Ureter (tissue), 1 donor: ENCODE results near the gene CTRB1. TPM values are rescaled to one million over a fixed set of nuclear protein-coding genes. Genes with fewer than 3 reads are reported as not detected.
"Not testable (repeated sequence)": the region's sequence is repeated elsewhere in the genome, so short reads cannot be mapped to it uniquely, and the experiment has no call there.

Source experiments
- DNase-seq: peaks from one replicate; pipeline ENCODE4 v3.0.0-alpha.2; 2020; ENCODE audit warnings: low spot score
- total RNA-seq: library from RNA; stranded (reverse); gene quantifications from one replicate; pipeline ENCODE4 v1.2.4, GENCODE V29; 2023
- donor health status: DM: yes; HTN: yes; CAD: no.

The CTRB1 gene
- total RNA-seq, 1 donor from 2014 or later, result not detected

DNA sequence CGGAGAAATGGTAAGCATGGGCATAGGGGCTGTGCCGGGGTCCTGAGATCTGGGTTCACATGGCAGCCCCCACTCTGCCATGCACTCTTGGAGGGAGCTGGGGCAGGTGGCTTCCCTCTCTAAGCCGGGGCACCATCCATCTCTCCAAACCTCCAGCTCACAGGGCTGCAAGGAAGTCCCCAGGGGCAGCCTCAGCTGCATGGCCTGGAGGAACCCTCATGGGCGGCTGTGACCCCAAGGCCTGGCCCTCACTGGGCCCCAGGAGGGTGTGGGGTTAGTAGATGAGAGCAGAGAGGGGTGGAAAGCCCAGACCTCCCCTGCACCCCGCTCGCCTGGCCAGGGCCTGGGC lies 14.4 kb upstream of the CTRB1 start:
- no peak for DNase-seq

DNA sequence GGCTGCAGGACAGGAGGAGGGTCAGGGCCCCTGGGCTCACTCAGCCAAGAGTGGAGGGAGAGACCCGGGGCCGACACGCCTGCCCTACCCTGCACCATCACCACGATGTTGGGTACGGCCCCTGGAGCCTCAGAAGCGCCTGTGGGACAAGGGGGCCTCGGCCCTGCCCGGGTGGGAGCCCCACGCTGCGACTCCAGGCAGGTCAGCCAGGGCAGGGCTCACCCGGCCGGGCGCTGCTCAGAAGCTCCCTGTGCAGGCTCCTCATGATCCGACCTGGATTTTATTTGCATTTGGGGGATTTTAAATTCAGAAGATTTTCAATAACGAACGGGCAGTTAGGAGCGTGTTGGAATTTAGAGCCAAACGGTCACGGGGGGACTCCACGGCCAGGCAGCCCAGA lies 13.9 kb upstream of the CTRB1 start:
- DNase-seq, result not testable (repeated sequence)

DNA sequence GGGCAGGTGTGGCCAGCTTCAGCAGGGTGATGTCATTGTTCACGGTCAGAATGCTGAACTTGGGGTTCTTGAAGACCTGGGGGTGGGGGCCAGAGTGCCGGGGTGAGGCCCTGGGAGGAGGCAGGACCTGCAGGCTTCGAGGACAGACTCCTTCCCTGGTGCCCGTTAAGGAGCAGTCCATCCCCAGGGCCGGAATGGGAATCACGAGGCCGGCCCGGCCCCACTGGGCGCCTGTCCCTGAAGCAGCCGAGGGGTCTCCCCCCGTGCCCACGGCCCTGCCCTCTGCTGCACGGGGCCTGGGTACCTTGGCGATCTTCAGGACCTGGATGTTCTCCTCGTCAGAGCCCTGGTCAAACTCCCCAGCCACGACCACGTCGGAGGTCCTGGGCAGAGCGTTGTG lies 13.3 kb upstream of the CTRB1 start:
- DNase-seq, result not testable (repeated sequence)

DNA sequence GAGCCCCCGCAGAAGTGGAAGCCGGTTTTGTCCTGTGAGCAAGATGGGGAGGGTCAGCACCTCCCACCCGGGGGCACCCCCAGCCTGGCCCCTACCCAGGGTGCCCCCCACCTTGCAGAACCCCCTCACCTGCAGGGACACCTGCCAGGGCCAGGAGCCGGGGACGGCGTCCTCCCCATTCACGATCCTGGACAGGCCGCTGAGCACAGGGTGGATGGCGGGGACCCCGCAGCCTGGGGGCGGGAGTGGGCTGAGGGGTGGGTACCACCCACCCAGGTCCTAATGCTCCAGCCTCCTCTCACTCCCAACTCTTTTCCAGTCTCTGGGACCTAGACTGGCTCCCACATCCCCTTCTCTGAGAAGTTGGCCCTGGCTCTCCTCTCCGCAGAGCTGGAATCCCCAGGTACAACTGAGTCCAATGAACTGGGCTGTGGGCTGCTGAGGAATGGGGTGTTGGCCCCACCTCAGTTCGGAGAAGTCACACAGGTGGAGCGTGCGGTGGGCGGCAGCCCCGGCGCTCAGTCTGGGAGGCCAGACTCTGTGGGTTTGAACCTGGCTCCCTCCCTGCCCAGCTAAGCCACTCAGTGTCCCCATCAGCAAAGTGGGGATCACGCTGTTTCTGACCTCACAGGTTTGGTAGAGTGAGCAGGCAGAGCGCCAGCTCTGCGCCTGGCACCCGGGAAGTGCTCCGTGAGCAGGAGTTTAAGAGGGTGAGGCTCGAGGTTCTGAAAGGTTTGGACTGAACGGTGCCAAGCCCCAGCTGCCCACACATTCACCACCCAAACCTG lies 12.6 kb upstream of the CTRB1 start:
- not testable (repeated sequence) for DNase-seq

DNA sequence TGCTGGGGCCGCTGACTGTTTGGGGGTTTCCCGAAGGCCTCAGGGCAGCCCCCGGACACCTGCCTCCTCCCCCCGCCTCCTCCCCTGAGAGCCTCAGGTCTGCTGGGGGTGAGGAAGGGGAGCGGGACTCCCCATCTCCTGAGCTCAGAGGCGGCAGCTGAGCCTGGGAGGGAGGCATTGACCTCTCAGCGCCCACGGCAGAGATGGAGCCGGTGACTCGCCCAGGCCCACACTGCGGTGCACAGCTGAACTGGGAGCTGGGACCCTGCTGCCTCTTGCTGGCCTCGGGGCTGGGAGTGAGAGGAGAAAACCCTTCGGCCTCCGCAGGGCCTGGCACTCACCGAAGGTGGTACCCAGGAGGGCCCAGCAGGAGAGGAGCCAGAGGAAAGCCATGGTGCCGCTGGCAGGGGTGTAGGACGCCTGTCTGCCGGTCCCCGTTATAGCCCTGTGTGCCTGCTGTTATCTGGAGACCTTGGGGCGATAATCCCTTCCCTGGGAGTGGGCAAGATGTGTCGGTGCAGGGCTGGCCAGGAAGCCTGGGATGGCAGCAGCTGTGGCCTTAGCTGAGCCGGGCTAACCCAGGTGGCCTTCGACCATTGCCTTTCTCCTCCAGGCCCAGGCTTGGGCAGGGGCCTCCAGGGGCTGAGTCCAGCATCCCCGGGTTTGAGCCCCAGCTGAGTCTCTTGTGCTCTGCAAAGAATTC lies 11.9 kb upstream of the CTRB1 start, which contains the start of gene CTRB2:
TSS of gene CTRB2 (minus strand) at position 413 of the 703 bp plus-strand sequence. CDS start at position 393, 20 bp downstream.
- no peak for DNase-seq

DNA sequence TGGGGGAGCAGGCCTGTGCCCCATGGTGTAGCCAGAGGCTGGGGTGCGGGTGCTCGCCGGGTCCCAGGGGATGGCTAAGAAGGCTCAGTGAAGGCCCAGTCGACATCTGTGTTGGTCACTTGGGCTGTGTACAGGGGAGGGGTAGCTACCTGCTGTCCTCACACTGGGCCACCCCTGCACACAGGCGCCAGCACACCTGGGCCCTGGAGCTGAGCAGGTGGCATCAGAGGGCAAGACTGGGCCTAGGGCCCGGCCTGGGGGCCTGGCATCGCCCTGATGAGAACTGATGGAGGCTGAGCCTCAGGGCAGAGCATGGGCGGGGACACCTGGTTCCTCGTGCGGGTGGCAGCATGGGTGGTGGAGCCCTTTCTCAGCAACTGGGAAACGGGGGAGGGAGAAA lies 11.0 kb upstream of the CTRB1 start:
- no peak for DNase-seq

DNA sequence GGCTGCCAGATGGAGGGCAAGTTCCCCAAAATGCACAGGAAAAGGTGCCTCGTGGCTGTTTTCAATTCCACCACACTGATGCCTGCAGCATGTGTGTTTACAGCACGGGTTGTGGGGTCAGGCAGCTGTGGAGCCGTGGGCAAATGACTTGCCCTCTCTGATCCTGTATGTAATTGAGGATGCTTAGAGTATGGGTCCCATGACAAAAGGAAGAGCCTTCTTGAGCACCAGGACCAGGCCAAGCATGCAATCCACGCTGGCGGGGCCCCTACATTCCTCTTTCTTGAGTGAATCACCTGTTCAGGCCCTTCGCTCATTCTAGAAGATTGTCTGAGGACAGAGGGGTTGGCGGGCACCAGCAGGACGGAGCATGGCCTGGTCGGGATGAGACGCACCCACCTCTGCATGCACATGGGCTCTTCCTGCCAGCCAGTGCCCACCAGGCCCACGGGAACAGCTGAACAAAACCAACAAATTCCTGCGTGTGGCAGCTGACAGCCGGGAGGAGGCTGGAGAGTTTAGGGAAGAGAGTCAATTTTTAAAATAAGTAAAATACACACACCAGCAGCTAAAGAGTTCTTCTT lies 10.5 kb upstream of the CTRB1 start:
- no peak for DNase-seq

DNA sequence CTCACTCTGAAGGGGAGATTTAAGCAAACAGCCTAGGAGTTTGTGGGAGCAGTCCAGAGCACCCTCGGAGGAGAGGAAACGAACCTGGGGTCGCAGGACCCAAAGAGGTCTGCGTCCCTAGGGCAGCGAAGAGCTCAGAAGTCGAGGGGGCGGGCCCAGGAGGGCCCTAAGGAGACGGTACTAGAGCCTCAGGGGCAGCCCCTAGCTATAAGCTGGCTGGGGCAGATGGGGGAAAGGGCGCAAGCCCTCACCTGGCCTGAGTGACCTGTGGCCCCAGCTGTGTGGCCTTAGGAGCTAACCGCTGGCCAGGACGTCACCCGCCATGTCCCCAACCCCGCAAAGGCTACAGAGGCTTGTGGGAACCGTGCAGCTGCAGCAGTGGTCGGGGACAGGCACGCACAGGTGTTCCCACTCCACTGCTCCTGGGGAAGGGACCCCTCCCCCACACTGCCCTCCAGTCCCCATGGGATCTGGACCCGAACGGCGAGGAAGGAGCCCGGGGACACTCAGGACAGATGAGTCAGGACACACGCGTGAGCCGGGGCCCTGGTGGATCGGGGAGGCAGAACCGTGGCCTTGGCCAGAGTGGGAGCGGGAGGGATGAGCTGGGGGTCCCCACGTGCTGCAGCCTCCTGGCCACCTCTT lies 9.8 kb upstream of the CTRB1 start:
- DNase-seq, result no peak

DNA sequence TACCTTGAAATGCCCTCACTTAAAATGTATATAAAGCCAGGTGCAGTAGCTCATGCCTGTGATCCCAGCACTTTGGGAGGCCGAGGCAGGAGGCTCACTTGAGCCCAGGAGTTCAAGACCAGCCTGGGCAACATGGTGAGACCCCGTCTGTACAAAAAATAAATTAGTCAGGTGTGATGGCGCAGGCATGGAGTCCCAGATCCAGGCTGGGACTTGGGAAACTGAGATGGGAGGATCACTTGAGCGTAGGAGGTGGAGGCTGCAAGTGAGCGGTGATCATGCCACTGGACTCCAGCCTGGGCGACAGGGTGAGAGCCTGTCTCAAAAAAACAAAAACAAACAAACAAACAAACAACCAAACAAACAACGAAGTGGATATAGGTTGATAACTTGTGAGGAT lies 9.3 kb upstream of the CTRB1 start:
- not testable (repeated sequence) for DNase-seq

DNA sequence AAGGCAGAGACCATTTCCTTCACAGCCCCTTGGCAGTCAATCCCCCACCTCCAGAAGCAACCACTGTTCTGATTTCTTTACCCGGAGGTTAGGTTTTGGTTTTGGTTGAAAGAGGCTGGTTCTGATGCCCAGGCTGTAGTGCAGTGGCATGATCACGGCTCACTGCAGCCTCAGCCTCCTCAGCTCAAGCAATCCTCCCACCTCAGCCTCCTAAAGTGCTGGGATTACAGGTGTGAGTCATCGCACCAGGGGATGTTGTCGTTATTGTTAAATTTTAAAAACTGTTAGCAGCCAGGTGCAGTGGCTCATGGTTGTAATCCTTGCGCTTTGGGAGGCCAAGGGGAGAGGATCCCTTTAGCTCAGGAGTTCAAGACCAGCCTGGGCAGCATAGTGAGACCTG lies 8.8 kb upstream of the CTRB1 start:
- no peak for DNase-seq

DNA sequence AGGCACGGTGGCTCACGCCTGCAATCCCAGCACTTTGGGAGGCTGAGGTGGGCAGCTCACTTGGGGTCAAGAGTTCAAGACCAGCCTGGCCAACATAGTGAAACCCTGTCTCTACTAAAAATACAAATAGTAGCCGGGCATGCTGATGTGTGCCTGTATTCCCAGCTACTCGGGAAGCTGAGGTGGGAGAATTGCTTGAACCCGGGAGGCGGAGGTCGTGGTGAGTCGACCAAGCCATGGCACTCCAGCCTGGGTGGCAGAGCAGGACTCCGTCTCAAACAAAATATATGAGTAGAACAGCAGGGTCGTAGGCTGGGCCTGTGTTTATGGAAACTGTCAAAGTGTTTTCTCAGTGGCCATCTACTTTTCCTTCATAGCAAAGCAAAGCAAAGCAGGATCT lies 7.5 kb upstream of the CTRB1 start:
- DNase-seq, result not testable (repeated sequence)

DNA sequence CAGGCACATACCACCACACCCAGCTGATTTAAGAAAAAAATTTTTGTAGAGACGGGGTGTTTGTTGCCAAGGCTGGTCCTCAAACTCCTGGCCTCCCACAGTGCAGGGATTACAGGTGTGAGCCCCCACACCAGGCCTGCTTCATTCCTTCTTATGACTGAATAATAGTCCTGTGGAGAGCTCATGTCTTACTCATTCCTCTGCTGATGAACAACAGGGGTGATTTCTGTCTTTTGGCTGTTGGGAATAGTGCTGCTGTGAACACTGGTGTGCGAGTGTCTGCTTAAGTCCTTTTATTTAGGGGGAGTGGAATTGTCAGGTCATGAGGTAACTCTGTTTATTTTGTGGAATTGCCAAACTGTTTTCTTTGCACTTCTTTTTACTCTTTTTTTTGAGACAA lies 2.7 kb upstream of the CTRB1 start:
- no peak for DNase-seq

DNA sequence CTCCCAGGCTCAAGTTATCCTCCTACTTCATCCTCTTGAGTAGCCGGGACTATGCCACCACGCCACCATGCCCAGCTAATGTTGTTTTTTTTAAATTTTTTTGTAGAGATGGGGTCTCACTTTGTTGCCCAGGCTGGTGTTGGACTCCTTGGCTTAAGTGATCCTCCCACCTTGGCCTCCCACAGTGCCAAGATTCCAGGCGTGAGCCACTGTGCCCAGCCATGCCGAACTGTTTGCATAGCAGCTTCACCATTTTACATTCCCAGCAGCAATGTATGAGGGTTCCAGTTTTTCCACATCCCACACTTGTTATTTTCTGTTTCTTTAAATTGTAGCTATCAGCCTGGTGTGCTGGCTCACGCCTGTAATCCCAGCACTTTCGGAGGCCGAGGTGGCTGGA lies 2.2 kb upstream of the CTRB1 start:
- no peak for DNase-seq

DNA sequence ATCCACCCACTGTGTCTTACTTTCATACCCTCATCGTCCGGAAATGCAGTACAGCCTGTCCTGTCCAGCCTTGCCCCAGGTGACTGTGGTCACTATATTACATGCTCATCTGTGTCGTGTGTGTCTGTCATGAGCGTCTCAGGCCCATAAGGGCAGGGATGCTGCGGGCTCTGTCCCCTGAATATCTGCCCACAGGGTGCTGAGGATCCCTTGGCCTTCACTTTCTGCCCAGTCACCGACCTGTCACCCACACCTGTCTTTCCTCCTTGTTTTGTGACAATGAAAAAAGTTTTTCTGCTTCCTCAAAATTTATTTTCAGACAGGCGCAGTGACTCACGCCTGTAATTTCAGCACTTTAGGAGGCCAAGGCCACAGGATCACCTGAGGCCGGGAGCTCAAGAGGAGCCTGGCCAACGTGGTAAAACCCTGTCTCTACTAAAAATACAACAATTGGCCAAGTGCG lies 1.4 kb upstream of the CTRB1 start:
- DNase-seq, result no peak

DNA sequence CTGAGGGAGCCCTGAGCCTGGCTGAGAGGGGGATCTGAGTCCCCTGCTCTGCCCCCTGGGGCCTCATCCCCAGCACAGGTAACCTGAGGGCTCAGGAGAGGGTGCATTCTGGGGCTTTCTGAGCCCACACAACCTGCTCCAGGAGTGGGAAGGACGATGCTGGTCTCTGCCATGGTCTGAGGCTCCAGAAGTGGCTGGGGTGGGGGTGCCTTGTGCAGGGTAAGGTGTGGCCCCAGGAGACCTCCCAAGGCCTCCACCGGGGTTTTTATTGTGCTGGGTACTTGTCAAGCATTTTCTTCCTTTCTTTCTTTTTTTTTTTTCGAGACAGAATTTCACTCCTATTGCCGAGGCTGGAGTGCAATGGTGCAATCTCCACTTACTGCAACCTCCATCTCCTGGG lies 300 bp downstream of the CTRB1 start:
- no peak for DNase-seq

DNA sequence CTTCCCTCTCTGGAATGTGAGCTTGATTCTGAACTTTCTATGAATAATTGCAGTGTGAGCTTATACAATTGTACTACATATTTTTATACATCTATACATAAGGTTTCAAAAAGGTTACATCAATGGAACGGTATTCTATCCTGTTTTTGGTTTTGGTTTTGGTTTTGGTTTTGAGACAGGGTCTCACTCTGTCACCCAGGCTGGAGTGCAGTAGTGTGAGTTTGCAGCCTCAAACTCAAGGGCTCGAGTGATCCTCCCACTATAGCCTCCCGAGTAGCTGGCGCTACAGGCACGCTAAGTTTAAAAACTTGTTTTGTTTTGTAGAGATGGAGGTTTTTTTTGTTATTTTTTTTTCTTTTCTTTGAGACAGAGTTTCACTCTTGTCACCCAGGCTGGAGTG lies 1.1 kb downstream of the CTRB1 start:
- no peak for DNase-seq

DNA sequence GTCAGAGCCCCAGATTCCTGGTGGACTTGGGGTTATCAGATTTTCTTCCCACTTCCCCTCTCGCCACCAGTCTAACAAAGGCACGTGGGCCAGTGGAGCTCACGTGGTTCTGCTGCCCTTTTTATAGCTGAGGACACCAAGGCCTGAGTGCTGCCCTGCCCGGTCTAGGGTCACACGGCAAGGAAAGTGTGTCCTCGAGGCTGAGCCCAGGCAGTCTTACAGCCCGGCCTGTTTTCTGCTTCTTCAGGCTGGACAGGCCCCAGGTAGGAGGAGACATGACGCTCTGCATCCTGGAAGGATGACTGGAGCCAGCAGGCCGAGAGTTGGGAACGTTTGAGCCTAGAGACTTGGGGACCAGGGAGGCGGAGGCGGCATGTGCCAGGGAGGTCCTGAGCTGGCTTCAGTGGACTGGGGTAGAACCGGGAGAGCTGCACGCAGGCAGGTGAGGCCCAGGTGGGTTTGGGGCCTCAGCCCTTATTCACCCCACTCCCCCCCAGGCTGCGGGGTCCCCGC lies 3.5 kb downstream of the CTRB1 start:
- no peak for DNase-seq

DNA sequence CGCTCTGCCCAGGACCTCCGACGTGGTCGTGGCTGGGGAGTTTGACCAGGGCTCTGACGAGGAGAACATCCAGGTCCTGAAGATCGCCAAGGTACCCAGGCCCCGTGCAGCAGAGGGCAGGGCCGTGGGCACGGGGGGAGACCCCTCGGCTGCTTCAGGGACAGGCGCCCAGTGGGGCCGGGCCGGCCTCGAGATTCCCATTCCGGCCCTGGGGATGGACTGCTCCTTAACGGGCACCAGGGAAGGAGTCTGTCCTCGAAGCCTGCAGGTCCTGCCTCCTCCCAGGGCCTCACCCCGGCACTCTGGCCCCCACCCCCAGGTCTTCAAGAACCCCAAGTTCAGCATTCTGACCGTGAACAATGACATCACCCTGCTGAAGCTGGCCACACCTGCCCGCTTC lies 4.3 kb downstream of the CTRB1 start:
- DNase-seq, result not testable (repeated sequence)

DNA sequence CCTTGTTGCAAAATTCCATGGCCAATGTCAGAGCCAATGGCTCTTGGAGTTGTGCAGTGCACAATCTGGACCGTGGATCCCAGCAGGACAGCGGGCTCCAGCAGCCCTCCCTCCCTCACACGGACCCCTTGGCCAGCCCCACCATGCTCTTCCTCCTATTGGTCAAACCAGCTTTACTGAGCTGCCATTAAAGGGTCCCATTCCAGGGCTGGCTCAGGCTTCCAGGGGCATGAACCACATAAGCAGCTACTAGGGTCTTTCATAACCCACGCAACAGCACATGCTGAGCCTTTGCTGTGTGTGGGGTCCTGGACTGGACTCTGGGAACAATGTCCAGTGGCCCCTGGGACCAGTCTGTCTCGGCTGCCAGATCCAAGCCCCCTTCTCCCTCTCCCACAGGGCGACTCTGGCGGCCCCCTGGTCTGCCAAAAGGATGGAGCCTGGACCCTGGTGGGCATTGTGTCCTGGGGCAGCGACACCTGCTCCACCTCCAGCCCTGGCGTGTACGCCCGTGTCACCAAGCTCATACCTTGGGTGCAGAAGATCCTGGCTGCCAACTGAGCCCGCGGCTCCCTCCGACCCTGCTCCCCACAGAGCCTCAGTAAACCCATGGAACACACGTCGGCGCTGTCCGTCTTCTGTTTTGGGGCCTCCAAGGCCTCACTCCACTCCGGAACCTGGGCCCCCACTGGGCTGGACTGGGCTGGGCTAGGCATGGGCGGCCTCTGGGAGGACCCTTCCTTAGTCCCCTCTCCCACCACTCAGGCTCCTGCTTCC lies 5.7 kb downstream of the CTRB1 start:
- DNase-seq, result no peak

DNA sequence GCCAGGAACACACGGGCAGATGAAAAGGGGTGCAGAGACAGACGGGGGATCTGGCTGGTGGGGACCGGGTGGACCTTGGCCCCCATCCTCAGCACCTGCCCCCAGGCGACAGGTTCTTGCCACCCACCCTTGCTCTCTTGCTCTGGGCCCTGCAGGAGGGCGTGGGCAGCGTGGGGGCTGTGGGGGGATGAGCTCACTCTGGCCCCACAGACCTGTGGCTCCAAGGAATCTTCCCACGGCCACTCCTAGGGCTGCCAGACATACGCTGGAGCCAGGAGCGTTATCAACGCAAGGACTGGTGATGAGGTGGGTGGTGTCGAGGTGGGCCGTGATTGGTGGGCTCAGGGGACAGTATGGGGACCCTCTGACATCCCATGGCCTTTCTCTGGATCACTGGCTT lies 6.3 kb downstream of the CTRB1 start:
- no peak for DNase-seq
